HG02943 (cell line): ENCODE measurements around the gene MMP26.

Experiments used
- ATAC-seq: cut with Tn5 transposase; IDR thresholded peaks from one replicate; pipeline ENCODE4 v1.9.1; 2021; ENCODE audit warnings: mild to moderate bottlenecking, low read depth, moderate library complexity; ENCODE audit not compliant: unreplicated experiment

MMP26 gene

GRCh38 chr11:4704054-4704789, at the start of gene MMP26:
Gene MMP26 (plus strand): TSS chr11:4704784.
- ATAC-seq: no peak

GRCh38 chr11:4658629-4659445, 45.7 kb upstream of the MMP26 start:
- ATAC-seq: no peak

- no peak for ATAC-seq
Observed at GRCh38 chr11:4662876-4663275, 41.7 kb upstream of the MMP26 start.

- ATAC-seq: no peak
Observed at GRCh38 chr11:4664183-4664582, 40.4 kb upstream of the MMP26 start.

- ATAC-seq: no peak
Observed at GRCh38 chr11:4664786-4665185, 39.8 kb upstream of the MMP26 start.

- ATAC-seq: no peak
Observed at GRCh38 chr11:4665424-4665823, 39.2 kb upstream of the MMP26 start.

GRCh38 chr11:4671741-4672140, 32.8 kb upstream of the MMP26 start:
- no peak for ATAC-seq

GRCh38 chr11:4672470-4672869, 32.1 kb upstream of the MMP26 start:
- no peak for ATAC-seq

GRCh38 chr11:4673781-4674180, 30.8 kb upstream of the MMP26 start:
- ATAC-seq: no peak

GRCh38 chr11:4677948-4678347, 26.6 kb upstream of the MMP26 start:
- ATAC-seq: no peak

GRCh38 chr11:4680341-4680740, 24.2 kb upstream of the MMP26 start:
- ATAC-seq: no peak

GRCh38 chr11:4682623-4683419, 21.8 kb upstream of the MMP26 start:
- no peak for ATAC-seq

- no peak for ATAC-seq
Observed at GRCh38 chr11:4684631-4685285, 19.8 kb upstream of the MMP26 start.

GRCh38 chr11:4695442-4695841, 9.1 kb upstream of the MMP26 start:
- no peak for ATAC-seq

GRCh38 chr11:4697585-4697984, 7.0 kb upstream of the MMP26 start, which contains the start of gene OR51E2:
Gene OR51E2 (minus strand): TSS chr11:4697853. CDS start chr11:4682711, 15,142 bp downstream.
- ATAC-seq: no peak

- peak; percentile 89 for ATAC-seq
Observed at GRCh38 chr11:4699697-4700435, 4.7 kb upstream of the MMP26 start.

GRCh38 chr11:4700436-4700820, 4.2 kb upstream of the MMP26 start:
- ATAC-seq: no peak

- ATAC-seq: no peak
Observed at GRCh38 chr11:4704790-4705334, 278 bp downstream of the MMP26 start.

GRCh38 chr11:4713241-4713640, 8.7 kb downstream of the MMP26 start:
- no peak for ATAC-seq

- ATAC-seq: no peak
Observed at GRCh38 chr11:4714300-4714699, 9.7 kb downstream of the MMP26 start.
